GM19023 (cell line): ENCODE results near the gene MYH11.

ENCODE experiments used
- ATAC-seq: cut with Tn5 transposase; IDR thresholded peaks from one replicate; pipeline ENCODE4 v1.9.1; 2021; ENCODE audit warnings: mild to moderate bottlenecking, moderate library complexity; ENCODE audit not compliant: unreplicated experiment

MYH11 gene

GRCh38 chr16:15856901-15857698 lies at the start of gene MYH11:
Gene MYH11 (minus strand): TSS chr16:15857028. CDS start chr16:15838252, 18,776 bp downstream.
- no peak for ATAC-seq

GRCh38 chr16:15906439-15906838 lies 49.6 kb upstream of the MYH11 start:
- no peak for ATAC-seq

- ATAC-seq = no peak
These were observed 47.1 kb upstream of the MYH11 start for GRCh38 chr16:15903960-15904359.

GRCh38 chr16:15900901-15901500 lies 44.2 kb upstream of the MYH11 start:
- ATAC-seq = no peak

- ATAC-seq = no peak
These were observed 43.5 kb upstream of the MYH11 start for GRCh38 chr16:15900357-15900756.

GRCh38 chr16:15899538-15900100 lies 42.8 kb upstream of the MYH11 start:
- ATAC-seq = peak; percentile 71

- ATAC-seq = no peak
These were observed 41.8 kb upstream of the MYH11 start for GRCh38 chr16:15898654-15899053.

GRCh38 chr16:15897834-15898254 lies 41.0 kb upstream of the MYH11 start:
- ATAC-seq = peak; percentile 56

GRCh38 chr16:15897121-15897780 lies 40.4 kb upstream of the MYH11 start:
- ATAC-seq = no peak

GRCh38 chr16:15894571-15895374 lies 37.9 kb upstream of the MYH11 start:
- no peak for ATAC-seq

- ATAC-seq = no peak
These were observed 34.7 kb upstream of the MYH11 start for GRCh38 chr16:15891508-15891907.

GRCh38 chr16:15888072-15888976 lies 31.5 kb upstream of the MYH11 start, which contains the start of gene CEP20:
Gene CEP20 (minus strand): TSS chr16:15888603. CDS start chr16:15888585, 18 bp downstream.
- peak; percentile 94 for ATAC-seq

- no peak for ATAC-seq
These were observed 30.5 kb upstream of the MYH11 start for GRCh38 chr16:15887283-15887682.

- ATAC-seq = no peak
These were observed 29.2 kb upstream of the MYH11 start for GRCh38 chr16:15886078-15886477.

- ATAC-seq = no peak
These were observed 28.8 kb upstream of the MYH11 start for GRCh38 chr16:15885560-15886001.

- ATAC-seq = no peak
These were observed 25.7 kb upstream of the MYH11 start for GRCh38 chr16:15882563-15882962.

GRCh38 chr16:15881794-15882379 lies 25.1 kb upstream of the MYH11 start:
- ATAC-seq = no peak

GRCh38 chr16:15880434-15881308 lies 23.8 kb upstream of the MYH11 start:
- no peak for ATAC-seq
